NCI-H774 (cell line): ENCODE measurements around the gene OR51G1.
"Not testable (repeated sequence)": the region's sequence is repeated elsewhere in the genome, so short reads cannot be mapped to it uniquely, and the experiment has no call there.

Experiments
- DNase-seq: peaks from one replicate; lab custom pipeline; 2025; lab: John Stamatoyannopoulos, UW

OR51G1 gene, protein sequence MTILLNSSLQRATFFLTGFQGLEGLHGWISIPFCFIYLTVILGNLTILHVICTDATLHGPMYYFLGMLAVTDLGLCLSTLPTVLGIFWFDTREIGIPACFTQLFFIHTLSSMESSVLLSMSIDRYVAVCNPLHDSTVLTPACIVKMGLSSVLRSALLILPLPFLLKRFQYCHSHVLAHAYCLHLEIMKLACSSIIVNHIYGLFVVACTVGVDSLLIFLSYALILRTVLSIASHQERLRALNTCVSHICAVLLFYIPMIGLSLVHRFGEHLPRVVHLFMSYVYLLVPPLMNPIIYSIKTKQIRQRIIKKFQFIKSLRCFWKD

DNA sequence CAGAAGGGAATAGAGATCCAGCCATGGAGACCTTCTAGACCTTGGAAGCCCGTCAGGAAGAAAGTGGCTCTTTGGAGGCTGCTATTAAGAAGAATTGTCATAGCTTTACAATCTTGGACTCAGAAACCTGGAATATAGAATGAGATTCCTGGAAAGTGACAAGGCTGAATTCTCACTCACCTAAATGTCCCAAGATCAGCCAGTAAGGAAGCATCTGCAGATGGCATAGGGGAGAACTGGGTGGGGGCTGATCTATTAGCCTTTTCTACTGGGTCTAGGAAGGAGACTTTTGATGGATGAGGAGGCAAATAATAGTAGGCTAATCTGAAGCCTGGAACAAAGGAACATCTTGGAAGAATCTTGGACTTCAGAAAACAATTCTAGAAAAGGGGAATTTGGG lies at the start of gene OR51G1:
OR51G1 (minus strand) TSS at position 101 of the 400 bp plus-strand sequence; CDS start at position 101, 0 bp downstream.
- DNase-seq = no peak

DNA sequence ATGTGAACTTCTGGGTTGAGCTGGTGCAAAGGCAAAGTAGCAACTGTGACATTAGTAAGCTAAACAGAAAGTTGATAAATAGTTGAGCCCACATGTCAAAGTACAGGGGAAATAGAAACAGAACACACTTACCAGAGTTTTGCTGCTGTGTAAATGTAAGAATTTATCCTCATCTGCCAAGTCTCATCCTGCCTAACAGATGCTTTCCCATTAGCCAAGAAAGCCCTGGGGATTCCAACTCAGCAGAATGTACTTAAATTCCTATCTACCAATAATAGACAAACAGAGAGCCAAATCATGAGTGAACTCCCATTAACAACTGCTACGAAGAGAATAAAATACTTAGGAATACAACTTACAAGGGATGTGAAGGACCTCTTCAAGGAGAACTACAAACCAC lies 38.7 kb upstream of the OR51G1 start:
- DNase-seq = no peak

DNA sequence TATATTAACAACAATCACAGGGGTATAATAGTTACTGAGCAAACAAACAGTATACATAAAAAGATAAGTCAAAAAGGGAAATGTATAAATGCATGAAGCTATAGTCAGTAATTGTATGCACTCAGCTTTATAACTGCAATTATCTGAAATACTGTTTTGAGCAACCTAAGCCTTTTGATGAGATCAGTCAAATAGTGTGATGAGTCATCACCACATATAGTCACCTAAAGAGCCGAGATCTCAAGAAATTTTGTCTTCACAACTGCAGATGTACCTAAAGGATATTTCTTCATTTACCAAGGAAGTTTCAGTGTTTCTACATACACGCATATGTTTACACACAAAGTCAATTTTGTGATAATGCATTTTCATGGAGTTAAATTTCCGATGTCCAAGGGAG lies 36.7 kb upstream of the OR51G1 start:
- DNase-seq = no peak

DNA sequence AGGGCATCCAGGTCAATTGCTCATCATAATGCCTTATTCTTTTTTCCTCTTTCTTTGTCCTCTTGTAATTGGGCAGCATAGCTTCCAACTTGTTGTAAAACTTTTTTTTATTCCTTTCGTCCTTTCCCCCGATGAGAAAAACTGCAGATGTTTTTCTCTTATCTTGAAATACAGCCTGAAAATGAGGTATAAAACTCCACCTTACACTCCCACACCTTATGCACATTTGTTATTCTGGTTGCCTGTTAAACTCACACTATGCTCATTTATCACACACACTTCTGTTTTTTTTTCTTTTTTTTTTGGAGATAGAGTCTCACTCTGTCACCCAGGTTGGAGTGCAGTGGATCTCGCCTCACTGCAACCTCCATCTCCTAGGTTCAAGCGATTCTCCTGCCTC lies 33.3 kb upstream of the OR51G1 start:
- no peak for DNase-seq

DNA sequence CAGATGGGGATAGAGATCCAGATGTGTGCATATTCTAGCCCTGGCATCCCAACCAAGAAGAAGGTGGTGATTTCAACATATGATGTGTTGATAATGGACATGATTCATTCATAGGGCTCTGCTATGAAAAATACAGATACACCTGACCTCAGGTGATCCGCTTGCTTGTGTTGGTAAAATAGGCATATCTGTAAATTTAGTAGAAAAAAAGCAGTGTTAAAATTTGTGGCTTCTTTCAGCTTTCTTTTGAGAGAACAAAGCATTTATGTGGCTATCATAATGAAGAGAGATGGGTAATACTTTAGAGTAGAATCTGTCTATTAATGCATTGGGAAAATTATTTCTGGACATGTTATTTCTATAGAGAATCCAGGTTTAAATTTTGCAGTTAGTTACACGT lies 31.5 kb upstream of the OR51G1 start, which contains the start of gene OR51A2:
OR51A2 (minus strand) TSS at position 101 of the 400 bp plus-strand sequence; CDS start at position 101, 0 bp downstream.
- DNase-seq = not testable (repeated sequence)

DNA sequence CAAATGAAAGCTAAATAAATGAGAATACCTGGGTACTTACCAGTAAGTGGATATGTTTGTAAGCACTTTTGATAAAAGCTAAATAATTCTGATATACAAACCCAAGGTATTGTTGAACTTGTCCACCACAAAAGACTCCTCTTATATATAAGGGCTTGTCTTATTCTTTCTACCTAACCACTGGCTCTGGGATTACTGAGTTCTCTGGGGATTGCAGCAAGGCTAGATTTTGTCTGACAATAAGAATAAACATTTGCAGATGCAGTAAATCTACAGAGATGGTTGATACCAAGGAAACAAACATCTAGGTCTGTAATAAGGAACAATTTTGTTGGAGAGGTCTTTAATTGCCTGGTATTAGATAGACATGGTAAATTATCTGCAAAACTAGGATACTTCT lies 23.4 kb upstream of the OR51G1 start, which contains the start of gene OR51A4:
OR51A4 (minus strand) TSS at position 101 of the 400 bp plus-strand sequence. CDS start 505 bp downstream, outside the sequence.
- DNase-seq = no peak

DNA sequence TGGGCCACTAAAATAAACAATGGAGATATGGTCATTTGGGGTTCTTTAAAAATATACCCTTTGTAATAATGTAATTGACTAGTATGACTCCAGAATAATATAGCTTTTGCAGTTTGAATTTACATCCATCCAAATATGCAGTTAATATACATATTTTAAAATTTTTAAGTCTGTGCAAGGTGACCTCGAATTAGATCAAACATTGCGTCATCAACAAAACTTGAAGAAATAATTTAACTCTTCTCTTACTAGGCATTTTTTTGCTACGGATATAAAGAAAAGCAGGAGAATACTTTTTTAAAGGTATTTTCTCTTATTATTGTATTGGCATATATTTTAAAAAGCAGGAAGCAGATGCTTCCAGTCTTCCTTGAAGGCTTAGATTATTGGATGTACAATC lies 12.6 kb upstream of the OR51G1 start:
- no peak for DNase-seq

DNA sequence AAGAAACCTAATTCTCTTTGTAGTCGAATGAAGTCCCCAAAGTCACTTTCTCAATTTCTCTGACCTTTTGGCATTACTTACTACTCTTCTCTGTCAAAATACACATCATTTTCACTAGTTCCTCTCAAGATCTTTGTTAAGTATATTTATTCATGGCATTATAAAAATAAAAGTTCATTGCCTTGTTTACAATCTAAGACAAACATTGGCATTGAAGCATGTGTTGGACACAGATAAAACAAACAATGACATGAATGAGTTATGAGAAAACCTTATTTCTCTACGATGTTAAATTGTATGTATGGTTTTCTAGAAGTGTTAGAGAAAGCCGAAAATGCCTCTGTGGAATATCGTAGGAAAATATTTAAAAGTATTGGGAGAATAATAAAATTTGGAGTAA lies 8.6 kb upstream of the OR51G1 start:
- DNase-seq = no peak

DNA sequence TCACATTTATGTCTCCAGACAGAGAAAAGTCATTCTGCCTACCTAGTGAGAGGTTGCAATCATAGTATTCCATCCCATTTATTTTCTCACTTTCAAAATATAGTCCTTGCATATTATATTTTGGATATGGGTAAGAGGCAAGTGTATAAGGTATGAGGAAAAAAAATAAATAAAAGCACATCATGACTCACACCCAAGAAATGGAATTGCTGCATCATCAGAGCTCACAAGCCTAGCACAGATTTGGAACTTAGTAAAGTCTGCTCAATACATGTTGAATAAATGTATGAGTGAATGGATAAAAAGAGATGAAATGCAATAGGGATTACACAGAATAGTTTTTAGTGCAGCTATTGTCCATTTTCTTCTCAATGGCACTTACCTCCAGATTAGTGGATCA lies 2.5 kb upstream of the OR51G1 start:
- DNase-seq = no peak

DNA sequence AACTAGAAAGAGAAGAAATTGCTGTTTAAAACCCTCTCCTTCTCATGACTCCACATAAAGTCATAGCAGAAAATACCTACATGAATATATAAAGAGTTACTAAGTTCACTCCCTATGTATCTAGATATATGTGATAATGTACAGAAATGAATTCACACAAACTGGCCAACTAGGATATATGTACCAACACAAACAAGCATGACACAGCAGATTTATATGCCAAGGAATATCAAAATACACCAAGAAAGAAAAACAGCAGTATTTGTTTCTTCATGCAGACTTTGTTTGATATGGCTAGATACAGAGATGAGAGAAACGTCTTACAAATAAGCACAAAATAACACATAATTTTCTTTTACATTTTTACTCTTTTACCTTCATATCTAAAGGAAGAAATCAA lies 1.8 kb downstream of the OR51G1 start:
- DNase-seq = no peak

DNA sequence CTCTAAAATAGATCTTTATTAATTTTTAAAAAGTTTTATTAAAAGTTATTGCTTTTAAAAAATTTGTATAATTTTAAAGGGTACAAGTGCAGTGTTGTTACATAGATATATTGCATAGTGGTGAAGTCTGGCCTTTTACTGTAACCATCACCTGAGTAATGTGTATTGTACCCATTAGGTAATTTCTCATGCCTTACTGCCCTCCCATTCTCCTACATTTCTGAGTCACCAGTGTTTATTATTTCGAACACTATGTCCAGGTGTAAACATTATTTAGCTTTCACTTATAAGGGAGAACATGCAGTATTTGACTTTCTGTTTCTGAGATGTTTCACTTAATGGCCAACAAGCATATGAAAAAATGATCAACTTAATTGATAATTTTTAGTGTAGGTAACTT lies 2.3 kb downstream of the OR51G1 start:
- no peak for DNase-seq

DNA sequence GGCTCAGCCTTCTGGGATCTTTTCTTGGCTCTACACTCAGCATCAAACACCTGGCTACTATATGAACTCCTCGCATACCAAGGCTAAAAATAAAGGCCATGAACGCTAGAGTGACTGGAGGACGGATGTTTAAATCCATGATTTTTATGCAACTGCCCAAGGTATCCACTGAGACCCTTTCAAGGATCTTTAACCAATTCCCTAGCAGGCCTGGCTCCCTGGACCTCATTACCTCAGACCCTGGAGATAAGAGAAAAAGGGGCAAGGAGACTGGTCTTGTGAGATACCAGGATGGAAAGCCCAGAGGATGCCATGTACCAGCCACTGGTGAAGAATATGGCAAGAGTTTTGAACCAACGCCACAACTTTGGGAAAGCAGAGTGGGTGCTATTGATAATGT lies 4.9 kb downstream of the OR51G1 start, which contains the start of gene OR51G2:
OR51G2 (minus strand) TSS at position 101 of the 400 bp plus-strand sequence. CDS start 3,687 bp downstream, outside the sequence.
- DNase-seq = no peak

DNA sequence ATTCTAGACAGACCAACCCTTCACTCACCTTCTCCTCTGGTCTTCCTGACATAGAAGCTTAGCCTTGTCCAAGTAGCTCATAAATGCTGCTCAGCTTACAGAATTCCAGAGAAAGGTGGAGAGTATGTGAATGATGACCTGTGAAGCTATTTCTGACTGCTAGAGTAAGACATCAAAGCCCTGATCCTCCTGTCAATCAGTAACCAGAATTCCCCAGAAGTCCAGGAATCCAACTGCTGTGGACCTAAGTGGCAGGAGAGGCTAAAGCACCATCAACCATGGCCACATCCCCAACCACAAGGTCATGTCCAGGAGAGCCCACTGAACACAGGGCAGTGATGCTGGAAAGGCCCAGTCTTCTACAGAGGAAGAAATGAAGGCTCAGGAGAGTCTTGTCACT lies 7.6 kb downstream of the OR51G1 start:
- DNase-seq = no peak

DNA sequence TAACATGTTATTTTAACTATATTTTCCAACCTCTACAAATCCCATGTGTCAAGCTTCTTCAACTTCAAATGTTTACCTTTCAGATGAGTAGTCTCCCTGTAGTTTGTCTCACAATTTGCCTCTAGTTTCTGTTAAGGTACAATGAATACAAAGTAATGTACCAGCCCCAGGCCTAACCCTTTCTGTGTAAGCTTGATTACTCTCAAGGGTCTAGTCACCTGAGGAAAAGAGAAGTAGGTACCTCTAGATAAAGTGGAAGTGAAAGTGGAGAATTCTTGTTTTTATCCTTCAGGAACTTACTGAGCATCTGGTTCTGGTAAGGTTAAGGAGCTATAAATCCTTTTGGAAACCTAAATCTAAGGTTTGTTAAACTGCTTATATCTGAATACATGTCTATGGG lies 20.7 kb downstream of the OR51G1 start, which contains the start of gene OR51A7:
OR51A7 (plus strand) TSS at position 300 of the 400 bp plus-strand sequence. CDS start 3,587 bp downstream, outside the sequence.
- no peak for DNase-seq

DNA sequence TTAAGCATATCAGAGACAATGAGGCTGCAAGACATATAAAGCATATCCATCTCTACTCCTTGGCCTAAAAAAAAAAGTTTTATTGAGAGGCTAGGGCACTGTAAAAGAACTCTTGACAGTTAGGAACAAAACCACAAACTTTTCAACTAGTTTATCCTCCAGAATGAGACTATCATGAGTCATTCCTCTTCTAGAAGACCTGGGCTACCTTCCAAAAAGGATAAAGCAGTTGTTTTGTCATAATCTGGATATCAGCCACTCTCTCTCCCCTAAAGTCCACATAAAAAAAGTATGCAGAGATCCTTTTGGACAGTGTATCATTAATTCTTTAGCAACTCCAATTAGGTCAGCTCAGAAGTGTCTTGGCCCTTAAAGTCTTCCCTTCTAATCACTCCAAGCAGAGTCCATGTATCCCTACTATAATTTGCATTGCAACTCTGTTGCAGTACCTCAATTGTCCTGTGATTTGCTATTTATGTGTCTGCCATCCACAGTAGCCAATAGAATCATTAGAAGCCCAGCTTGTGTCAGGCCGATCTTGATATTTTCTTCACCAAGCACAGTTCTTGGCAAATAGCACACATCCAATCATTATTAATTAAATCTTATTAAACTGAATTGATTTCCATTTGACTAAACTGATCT lies 32.0 kb downstream of the OR51G1 start:
- no peak for DNase-seq

DNA sequence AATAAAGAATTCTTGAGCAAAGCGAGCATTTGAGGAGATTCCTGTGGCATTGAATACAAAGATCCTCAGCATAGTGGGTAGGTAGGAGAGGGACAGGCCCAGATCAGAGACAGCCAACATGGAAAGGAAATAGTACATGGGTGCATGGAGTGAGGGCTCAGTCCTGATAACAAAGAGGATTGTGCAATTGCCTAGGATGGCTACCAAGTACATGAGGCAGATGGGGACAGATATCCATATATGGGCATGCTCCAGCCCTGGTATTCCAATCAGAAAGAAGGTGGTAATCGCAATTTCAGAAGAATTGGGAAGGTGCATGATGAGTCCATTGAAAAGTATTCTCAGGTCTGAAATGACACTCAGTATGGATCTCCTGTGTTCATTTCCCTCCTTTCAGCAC lies 33.9 kb downstream of the OR51G1 start:
- DNase-seq = no peak

DNA sequence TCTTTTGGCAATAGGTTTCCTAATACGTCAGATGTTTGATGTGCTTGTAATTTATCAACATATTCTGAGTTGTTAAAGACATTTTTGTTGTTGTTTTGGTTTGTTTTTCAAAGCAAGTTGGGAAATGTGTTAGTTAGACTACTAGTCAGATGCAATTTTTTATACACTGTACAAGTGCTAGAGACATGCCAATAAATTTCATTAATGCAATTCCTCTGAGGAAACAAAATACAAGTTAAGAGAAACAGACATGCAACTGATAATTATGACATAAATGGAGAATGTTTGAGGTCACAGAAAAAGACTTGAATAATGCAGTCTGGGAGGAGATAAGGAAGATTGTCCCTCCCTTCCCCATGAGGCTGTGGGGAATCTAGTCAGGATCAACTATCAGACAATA lies 36.5 kb downstream of the OR51G1 start:
- DNase-seq = no peak

DNA sequence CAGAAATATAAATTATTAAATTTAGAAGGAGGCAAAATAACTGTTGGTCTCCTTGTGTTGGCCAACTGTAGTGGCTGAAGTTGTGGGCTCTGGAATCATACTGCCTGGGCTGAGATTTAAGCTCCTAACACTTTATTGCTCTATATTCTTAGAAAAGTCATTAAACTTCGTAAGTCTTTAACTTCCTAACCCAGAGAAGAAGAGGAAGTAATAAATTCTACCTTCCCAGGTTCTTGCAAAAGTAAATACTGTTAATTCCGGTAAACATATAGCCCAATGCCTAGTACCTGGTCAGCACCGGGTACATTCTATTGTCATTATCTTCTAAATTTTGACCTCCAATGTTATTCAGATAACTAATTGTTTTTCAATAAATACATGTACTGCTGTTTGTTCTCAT lies 38.0 kb downstream of the OR51G1 start:
- DNase-seq = no peak

DNA sequence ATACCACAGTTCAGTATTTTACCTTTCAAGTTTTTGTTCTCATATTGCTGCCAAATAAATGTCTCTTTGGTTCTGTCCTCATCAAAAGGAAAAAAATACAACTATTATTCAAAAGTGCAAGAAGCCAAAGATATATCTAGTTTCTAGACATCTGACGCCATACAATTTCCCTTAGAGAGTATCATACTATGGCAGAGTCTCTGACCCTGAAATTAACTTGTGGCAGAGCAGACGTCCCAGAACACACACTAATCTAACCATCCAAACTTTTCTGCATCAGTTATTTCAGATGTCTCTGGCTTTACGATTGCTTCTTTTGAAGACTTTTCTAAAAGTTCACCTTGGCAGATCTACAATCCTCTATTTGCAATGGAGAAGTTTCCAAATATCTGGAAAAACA lies 39.8 kb downstream of the OR51G1 start:
- no peak for DNase-seq

DNA sequence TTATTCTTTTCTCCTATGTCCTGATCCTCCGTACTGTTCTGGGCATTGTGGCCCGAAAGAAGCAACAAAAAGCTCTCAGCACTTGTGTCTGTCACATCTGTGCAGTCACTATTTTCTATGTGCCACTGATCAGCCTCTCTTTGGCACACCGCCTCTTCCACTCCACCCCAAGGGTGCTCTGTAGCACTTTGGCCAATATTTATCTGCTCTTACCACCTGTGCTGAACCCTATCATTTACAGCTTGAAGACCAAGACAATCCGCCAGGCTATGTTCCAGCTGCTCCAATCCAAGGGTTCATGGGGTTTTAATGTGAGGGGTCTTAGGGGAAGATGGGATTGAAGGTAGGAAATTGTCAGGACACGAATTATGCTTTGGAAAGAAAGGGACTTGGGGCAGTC lies 41.6 kb downstream of the OR51G1 start:
- no peak for DNase-seq

DNA sequence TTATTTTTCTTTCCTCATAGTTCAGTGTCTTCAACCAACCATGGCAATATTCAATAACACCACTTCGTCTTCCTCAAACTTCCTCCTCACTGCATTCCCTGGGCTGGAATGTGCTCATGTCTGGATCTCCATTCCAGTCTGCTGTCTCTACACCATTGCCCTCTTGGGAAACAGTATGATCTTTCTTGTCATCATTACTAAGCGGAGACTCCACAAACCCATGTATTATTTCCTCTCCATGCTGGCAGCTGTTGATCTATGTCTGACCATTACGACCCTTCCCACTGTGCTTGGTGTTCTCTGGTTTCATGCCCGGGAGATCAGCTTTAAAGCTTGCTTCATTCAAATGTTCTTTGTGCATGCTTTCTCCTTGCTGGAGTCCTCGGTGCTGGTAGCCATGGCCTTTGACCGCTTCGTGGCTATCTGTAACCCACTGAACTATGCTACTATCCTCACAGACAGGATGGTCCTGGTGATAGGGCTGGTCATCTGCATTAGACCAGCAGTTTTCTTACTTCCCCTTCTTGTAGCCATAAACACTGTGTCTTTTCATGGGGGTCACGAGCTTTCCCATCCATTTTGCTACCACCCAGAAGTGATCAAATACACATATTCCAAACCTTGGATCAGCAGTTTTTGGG lies 42.2 kb downstream of the OR51G1 start, which contains the start of gene OR51T1:
OR51T1 (plus strand) TSS at position 41 of the 641 bp plus-strand sequence; CDS start at position 41, 0 bp downstream.
- no peak for DNase-seq

DNA sequence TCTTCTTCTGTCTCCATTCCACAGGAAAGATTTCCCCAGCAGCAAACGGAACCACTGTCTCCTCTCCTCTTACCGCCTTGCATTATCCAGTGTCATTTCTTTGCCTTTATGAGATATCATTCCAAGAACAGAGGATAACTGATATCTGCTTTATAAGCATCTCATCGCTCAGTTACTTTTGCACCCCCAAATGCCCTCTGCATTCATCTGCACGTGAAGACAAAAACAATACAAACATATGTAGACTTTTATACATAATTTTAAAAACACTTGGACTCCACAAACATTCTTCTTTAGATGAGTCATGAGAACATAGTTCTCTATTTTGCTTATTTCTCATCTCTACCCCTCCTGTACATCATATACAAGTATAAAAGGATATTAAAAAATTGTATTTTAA lies 43.0 kb downstream of the OR51G1 start:
- no peak for DNase-seq
